HG03520 (cell line): ENCODE measurements around the gene FLOT2.
"Not testable (repeated sequence)": the region's sequence is repeated elsewhere in the genome, so short reads cannot be mapped to it uniquely, and the experiment has no call there.

ENCODE experiments used
- ATAC-seq: cut with Tn5 transposase; IDR thresholded peaks from one replicate; pipeline ENCODE4 v1.9.1; 2021; ENCODE audit warnings: mild to moderate bottlenecking, moderate library complexity; ENCODE audit not compliant: unreplicated experiment

Gene FLOT2

GRCh38 chr17:28877150-28877711 lies 20.3 kb downstream of the FLOT2 start:
- not testable (repeated sequence) for ATAC-seq

DNA sequence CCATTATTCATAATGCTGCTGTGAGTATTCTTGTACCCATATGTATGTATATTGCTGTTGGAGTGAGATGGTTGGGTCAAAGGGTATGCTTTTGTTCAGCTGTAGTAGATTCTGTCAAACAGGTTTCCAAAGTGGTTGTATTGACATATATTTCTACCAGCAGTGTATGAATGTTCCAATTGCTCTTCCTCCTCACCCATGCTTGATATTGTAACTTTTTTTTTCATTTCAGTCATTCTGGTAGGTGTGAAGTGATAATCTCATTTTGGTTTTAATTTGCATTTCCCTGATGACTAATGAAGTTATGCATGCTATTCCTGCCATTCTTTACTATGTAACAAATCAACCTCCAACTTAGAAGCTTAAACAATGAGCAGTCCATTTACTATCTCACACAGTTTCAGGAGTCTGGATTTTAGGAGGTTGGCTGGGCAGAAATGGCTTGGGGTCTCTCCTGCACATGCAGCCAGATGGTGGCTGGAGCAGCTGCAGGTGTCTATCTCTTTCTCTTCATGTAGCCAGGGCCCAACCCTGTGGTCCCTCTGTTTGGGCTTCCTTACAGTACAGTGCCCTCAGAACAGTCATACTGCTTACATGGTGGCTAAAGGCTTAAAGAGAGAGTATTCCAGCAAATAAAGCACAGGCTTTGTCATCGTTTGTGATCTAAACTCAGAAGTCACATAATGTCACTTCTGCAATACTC lies 21.5 kb downstream of the FLOT2 start:
- no peak for ATAC-seq

GRCh38 chr17:28874750-28875149 lies 22.8 kb downstream of the FLOT2 start:
- ATAC-seq: no peak

- ATAC-seq: no peak
Observed at GRCh38 chr17:28873839-28874238, 23.7 kb downstream of the FLOT2 start.

DNA sequence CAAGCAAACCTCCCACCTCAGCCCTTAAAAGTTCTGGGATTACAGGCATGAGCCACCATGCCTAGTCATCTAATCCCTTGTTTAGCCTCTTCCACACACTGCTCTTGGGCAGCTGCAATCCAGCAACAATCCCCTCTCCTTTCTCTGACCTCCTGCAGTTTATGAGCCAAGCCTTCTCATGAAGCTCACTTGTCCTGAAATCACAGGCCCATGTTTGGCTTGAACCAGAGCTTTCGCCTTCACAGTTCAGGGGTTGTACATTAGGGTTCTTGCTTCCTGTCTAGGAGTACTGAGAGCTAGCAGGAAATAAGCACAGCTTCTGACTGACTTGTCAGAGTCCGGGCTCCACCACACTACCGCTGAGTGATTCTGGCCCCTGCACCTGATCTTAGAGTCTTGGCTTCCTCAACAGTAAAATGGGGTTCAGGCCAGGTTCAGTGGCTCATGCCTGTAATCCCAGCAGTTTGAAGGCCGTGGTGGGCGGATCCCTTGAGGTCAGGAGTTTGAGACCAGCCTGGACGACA lies 26.4 kb downstream of the FLOT2 start:
- ATAC-seq: peak; percentile 78

- ATAC-seq: no peak
Observed at GRCh38 chr17:28867276-28867675, 30.3 kb downstream of the FLOT2 start.

- no peak for ATAC-seq
Observed at GRCh38 chr17:28865946-28866752, 31.4 kb downstream of the FLOT2 start.

GRCh38 chr17:28864991-28865849 lies 32.3 kb downstream of the FLOT2 start:
- no peak for ATAC-seq

DNA sequence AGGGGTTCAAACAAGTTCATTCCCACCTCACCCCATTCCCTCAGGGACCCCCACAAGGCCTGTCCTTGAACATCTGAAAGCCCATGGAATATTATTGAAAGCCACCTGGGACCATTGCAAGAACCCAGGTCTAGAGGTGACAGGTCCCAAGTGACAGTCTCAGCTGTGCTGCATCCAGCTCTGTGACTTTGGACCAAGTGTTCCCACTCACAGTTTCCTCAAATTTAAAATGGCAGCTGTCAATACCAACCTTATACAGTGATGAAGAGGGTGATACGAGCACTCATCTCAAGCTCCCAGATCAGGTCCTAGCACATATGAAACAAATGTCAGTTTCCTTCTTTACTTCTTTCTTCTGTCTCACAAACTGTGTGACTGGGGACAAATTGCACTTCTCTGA lies 33.6 kb downstream of the FLOT2 start:
- no peak for ATAC-seq

DNA sequence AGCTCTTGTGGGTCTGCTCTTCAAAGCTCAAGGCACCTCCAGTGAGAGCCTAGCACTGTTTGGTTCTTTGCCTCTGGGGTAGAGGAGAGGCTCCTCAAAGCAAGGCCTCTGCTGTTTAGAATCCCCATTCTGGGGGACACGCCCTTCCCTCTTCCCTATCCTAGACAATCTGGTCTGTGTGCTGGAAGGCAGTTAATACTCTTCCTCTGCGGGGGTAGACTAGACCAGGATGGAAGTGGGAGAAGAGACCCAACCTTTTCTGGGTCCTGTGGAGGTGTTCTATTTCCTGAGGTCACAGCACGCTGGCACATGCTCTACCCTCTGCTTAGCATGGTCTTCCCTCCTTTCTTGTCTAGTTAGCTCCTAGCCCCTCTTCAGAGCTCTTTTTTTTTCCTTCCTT lies 35.0 kb downstream of the FLOT2 start:
- no peak for ATAC-seq

DNA sequence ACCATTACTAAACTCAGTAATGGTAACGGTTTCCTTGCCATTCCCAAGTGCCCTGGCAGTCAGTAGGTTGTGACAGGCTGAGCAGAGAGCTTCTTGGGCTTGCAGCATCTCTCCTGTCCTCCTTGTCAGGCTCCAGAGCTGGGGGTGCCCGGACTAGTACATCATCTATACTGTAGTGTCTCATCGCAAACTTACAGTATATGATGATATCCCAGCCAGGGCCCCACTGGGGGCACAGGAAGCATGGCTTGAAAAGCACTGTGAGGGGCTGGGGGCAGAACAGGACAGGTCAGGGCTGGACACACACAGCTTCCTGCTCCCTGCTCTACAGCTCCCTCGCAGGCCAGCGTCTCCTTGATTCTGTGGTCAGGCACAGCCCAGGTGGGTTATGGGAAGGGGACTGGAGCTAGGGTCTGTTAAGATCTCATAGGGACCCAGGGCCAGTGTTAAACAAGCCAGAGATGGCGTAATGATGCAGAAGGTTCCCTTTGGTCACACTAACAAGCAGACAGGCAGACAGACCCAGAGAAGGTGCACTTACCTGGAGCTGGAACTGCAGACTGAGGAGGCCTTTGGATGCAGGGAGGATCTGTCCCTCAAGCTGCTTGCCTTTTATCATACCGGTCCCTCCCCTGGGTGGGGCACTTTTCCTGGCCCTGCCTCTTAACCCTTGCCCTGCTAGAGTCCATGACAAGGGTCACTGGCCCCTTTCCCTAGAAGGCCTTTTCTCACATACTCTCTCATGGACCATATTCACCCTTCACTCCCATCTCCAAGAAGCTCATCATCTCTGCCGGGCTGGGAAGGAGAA lies 35.9 kb downstream of the FLOT2 start:
- no peak for ATAC-seq

DNA sequence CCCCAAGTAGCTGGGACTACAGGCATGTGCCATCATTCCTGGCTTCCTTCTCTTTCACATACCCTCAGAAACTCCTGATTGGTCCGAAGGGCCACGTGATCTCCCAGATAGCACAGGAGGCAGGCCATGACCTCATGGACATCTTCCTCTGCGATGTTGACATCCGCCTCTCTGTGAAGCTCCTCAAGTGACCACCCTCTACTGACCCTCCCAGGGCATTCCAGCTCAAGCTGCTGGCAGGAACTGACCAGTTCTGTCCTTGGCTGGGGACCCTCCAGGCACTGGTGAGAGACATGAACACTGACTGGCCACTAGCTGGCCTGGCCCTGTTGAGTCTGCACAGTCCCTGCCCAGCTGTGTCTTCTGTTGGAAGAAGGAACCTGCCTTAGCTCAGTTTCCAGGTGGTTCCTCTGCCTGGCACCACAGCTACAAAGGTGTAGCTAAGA lies 37.1 kb downstream of the FLOT2 start:
- no peak for ATAC-seq

GRCh38 chr17:28858801-28859355 lies 38.7 kb downstream of the FLOT2 start:
- no peak for ATAC-seq

DNA sequence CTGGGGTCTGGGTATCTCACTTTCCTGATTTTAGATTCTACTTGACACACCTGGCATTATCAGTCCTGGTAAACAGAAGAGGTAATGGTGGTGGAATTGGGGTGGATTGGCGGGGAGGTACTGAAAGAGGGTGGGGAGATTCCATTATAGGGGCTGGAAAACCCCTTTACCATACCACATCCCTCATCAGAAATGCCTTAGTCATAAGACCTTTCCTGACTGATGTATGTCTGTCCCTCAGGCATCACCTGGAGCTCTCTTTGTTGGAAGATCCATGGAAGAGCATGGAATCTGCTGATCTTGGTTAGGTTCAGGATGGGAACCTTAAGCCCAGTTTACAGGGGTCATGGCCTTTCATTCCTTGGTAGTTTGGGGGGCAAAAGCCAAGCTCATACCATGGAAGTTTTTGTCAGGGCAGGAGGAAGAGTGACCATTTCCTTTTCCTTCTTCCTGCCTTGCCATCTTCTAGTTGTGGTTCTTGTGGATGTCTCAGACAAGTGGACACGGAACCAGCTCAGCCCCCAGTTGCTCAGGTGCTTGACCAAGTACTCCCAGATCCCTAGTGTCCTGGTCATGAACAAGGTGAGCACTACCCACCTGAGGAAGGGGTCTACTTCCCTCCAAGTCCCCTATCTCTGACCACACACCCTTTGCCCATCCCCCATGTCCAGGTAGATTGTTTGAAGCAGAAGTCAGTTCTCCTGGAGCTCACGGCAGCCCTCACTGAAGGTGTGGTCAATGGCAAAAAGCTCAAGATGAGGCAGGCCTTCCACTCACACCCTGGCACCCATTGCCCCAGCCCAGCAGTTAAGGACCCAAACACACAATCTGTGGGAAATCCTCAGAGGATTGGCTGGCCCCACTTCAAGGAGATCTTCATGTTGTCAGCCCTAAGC lies 39.4 kb downstream of the FLOT2 start:
- no peak for ATAC-seq

- no peak for ATAC-seq
Observed at GRCh38 chr17:28856028-28856574, 41.4 kb downstream of the FLOT2 start.

DNA sequence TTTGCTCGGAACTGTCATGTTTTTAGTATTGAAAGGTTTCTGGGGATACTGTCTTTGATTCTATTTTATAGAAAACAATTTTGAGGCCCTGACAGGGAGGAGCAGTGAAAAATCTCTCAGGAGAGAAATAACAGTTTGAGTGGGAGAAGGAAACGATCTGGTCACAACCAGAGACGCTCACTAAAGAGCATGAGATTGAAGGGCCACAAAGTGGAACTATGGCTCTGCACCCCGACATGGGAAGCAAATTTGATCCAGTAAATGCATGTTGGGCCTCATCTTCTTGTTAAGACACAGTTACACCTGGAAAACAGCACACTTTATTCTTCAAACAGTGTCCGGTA lies 42.2 kb downstream of the FLOT2 start:
- no peak for ATAC-seq

DNA sequence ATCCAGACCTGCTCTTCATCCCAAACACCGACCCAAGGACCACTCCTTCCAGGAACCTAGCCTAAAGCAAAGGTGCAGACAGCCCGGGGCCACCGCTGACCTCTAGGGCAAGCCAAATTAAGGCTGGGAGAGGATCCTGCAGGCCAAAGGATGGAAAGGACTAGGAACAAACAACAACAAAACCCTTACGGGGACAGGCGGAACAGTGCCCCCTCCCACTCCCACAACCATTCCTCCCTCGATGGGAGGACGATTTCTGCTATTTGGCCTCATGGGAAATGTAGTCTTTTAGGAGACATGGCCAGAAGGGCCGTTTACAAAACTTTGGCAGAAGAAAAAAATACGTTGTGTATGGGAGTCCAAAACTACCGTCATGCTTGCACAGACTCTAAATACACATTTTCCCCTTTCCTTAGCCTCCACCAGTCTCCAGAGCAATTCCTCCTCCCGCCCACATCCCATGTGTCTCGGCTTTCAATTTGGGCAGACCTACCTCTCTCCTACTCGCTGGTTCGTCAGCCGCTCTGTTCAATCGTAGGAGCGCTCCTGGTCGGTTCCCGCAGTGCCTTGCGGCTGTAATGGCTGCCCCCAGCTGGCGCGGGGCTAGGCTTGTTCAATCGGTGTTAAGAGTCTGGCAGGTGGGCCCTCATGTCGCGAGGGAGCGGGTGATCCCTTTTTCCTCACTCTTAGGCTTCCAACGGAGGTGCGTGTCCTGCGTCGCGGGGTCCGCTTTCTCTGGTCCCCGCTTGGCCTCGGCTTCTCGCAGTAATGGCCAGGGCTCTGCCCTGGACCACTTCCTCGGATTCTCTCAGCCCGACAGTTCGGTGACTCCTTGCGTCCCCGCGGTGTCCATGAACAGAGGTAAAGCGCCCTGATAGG lies 42.8 kb downstream of the FLOT2 start, which contains the start of gene ERAL1:
Gene ERAL1 (plus strand): TSS at position 560 of the 879 bp plus-strand sequence. CDS start 19 bp downstream, at position 579.
- peak; percentile 88 for ATAC-seq
